ENCODE measurements around the gene AAK1. TPM values are rescaled to one million over a fixed set of nuclear protein-coding genes. Genes with fewer than 3 reads are reported as not detected.

The AAK1 gene
- total and polyA plus RNA-seq, 10 of the 15 experiments (the other 5 are each of a cell fraction or from before 2014, with no cell fraction given), result 2.9 to 41.4 (median 17.5) TPM

GRCh38 chr2:69559442-69560146 is 83.9 kb downstream of the AAK1 start (continued):
- TF ChIP-seq, protein P1, sequence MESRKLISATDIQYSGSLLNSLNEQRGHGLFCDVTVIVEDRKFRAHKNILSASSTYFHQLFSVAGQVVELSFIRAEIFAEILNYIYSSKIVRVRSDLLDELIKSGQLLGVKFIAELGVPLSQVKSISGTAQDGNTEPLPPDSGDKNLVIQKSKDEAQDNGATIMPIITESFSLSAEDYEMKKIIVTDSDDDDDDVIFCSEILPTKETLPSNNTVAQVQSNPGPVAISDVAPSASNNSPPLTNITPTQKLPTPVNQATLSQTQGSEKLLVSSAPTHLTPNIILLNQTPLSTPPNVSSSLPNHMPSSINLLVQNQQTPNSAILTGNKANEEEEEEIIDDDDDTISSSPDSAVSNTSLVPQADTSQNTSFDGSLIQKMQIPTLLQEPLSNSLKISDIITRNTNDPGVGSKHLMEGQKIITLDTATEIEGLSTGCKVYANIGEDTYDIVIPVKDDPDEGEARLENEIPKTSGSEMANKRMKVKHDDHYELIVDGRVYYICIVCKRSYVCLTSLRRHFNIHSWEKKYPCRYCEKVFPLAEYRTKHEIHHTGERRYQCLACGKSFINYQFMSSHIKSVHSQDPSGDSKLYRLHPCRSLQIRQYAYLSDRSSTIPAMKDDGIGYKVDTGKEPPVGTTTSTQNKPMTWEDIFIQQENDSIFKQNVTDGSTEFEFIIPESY (IDR thresholded peaks at IDR 0.05), result no peak
- peak; percentile 25 for TF ChIP-seq RELA (IDR thresholded peaks at IDR 0.05; ENCODE audit: borderline replicate concordance, partially characterized antibody)
- no peak for TF ChIP-seq BRCA1 (IDR thresholded peaks at IDR 0.05; ENCODE audit: low read depth, low read length)
- peak; percentile 64; the same call in 1 of the 2 replicates for TF ChIP-seq SMARCA5 (IDR thresholded peaks at IDR 0.05)
- TF ChIP-seq, protein P2, sequence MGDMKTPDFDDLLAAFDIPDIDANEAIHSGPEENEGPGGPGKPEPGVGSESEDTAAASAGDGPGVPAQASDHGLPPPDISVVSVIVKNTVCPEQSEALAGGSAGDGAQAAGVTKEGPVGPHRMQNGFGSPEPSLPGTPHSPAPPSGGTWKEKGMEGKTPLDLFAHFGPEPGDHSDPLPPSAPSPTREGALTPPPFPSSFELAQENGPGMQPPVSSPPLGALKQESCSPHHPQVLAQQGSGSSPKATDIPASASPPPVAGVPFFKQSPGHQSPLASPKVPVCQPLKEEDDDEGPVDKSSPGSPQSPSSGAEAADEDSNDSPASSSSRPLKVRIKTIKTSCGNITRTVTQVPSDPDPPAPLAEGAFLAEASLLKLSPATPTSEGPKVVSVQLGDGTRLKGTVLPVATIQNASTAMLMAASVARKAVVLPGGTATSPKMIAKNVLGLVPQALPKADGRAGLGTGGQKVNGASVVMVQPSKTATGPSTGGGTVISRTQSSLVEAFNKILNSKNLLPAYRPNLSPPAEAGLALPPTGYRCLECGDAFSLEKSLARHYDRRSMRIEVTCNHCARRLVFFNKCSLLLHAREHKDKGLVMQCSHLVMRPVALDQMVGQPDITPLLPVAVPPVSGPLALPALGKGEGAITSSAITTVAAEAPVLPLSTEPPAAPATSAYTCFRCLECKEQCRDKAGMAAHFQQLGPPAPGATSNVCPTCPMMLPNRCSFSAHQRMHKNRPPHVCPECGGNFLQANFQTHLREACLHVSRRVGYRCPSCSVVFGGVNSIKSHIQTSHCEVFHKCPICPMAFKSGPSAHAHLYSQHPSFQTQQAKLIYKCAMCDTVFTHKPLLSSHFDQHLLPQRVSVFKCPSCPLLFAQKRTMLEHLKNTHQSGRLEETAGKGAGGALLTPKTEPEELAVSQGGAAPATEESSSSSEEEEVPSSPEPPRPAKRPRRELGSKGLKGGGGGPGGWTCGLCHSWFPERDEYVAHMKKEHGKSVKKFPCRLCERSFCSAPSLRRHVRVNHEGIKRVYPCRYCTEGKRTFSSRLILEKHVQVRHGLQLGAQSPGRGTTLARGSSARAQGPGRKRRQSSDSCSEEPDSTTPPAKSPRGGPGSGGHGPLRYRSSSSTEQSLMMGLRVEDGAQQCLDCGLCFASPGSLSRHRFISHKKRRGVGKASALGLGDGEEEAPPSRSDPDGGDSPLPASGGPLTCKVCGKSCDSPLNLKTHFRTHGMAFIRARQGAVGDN (IDR thresholded peaks at IDR 0.05), result no peak
- no peak for TF ChIP-seq FOS (IDR thresholded peaks at IDR 0.05; ENCODE audit: borderline replicate concordance, extremely low read depth, insufficient read length)
- TF ChIP-seq, protein P3, sequence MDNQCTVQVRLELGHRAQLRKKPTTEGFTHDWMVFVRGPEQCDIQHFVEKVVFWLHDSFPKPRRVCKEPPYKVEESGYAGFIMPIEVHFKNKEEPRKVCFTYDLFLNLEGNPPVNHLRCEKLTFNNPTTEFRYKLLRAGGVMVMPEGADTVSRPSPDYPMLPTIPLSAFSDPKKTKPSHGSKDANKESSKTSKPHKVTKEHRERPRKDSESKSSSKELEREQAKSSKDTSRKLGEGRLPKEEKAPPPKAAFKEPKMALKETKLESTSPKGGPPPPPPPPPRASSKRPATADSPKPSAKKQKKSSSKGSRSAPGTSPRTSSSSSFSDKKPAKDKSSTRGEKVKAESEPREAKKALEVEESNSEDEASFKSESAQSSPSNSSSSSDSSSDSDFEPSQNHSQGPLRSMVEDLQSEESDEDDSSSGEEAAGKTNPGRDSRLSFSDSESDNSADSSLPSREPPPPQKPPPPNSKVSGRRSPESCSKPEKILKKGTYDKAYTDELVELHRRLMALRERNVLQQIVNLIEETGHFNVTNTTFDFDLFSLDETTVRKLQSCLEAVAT (IDR thresholded peaks at IDR 0.05), result no peak
- TF ChIP-seq CHD4 (IDR thresholded peaks at IDR 0.05), result no peak
- peak; percentile 76 for TF ChIP-seq YY1 (IDR thresholded peaks at IDR 0.05; ENCODE audit: low read depth, low read length)

Data from GM12878 (cell line).